SK-N-SH treated with all-trans-retinoic acid at 6 μM for 48 hours (cell line): ENCODE results near the gene EIF5AL1.

Experiments used
- OSR1 ChIP-seq: fragments of 250-450 bp; sonication (Bioruptor Pico); IDR thresholded peaks from 2 replicates; pipeline ENCODE4 v1.8.0; 2022; ENCODE audit warnings: moderate library complexity, mild to moderate bottlenecking, inconsistent platforms
- TOX ChIP-seq: fragments of 250-450 bp; sonication (Bioruptor Pico); IDR thresholded peaks from 2 replicates; pipeline ENCODE4 v1.8.0; 2021; ENCODE audit warnings: mild to moderate bottlenecking, moderate library complexity, borderline replicate concordance
- ZC3H10 ChIP-seq: fragments of 250-450 bp; sonication (Bioruptor Pico); IDR thresholded peaks from 2 replicates; pipeline ENCODE4 v1.5.1; 2021; ENCODE audit warnings: mild to moderate bottlenecking, moderate library complexity
- ZFP30 ChIP-seq: fragments of 450-650 bp; formaldehyde crosslinking; IDR thresholded peaks from 2 replicates; pipeline ENCODE4 v1.5.0; 2022; ENCODE audit warnings: mild to moderate bottlenecking, moderate library complexity
- TF ChIP-seq, protein P1 (sequence below): fragments of 250-450 bp; sonication (Bioruptor Pico); IDR thresholded peaks from 2 replicates; pipeline ENCODE4 v1.5.1; 2020; ENCODE audit warnings: low read depth, mild to moderate bottlenecking, moderate library complexity

GRCh38 chr10:79559726-79560125, 47.4 kb downstream of the EIF5AL1 start:
- TF ChIP-seq, protein P1, sequence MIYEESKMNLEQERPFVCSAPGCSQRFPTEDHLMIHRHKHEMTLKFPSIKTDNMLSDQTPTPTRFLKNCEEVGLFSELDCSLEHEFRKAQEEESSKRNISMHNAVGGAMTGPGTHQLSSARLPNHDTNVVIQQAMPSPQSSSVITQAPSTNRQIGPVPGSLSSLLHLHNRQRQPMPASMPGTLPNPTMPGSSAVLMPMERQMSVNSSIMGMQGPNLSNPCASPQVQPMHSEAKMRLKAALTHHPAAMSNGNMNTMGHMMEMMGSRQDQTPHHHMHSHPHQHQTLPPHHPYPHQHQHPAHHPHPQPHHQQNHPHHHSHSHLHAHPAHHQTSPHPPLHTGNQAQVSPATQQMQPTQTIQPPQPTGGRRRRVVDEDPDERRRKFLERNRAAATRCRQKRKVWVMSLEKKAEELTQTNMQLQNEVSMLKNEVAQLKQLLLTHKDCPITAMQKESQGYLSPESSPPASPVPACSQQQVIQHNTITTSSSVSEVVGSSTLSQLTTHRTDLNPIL (CRISPR knock-in tag), result no peak
- no peak for TF ChIP-seq ZFP30
- TF ChIP-seq OSR1, result no peak
- TF ChIP-seq TOX, result no peak
- TF ChIP-seq ZC3H10 (CRISPR knock-in tag), result no peak
